NCI-H526 (cell line): ENCODE data around the gene ZNF418.
A peak's percentile ranks its signal among the peaks of the same experiment; 100 is the strongest.
"Not testable (repeated sequence)": the region's sequence is repeated elsewhere in the genome, so short reads cannot be mapped to it uniquely, and the experiment has no call there.

Experiments used
- DNase-seq, 2 experiments: peaks; one replicate each; lab custom pipeline; 2025; lab: John Stamatoyannopoulos, UW

ZNF418 gene

DNA sequence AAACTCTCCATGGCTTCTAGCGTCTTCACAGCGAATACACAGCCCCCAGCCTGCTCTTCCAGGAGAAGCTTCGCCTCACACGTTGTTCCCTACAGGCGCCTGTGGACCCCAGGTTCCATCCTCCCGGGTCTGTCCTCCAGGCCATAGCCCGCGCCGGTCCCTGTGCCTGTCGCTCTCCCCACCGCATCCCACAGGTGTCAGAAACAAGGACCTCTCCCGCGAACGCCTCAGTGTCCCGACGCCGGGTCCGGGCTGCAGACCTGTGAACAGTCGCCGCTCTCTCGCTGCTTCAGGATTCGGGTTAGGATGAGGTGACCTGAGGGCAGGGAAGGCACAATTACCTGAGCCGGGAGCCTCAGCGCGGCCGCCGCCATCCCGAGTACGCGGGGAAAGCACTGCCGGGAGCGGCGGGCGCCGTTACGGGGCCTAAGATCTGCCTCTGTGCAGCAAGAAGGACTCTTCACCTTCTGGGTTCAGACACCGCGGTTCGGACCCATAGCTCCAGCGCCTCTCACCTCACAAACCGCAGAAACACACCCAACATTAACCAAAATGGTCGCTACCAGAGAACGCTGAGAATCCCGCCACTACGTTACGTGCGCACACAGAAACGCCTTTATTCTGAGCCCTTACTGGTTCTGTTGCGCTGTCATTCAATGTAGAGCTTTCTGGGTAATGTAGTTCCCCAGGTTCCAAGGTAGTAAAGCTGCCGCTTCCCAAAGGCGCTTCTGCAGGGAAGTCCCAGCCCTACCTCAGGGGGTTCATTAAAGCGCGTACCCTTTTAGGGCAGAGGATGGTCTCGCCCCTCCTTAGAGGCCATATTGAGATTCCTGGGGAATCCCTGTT, at the start of gene ZNF418:
Gene ZNF418, minus strand, starts transcription at position 583 of the 846 bp plus-strand sequence. CDS start 1,580 bp downstream, outside the sequence.
- no peak for DNase-seq

DNA sequence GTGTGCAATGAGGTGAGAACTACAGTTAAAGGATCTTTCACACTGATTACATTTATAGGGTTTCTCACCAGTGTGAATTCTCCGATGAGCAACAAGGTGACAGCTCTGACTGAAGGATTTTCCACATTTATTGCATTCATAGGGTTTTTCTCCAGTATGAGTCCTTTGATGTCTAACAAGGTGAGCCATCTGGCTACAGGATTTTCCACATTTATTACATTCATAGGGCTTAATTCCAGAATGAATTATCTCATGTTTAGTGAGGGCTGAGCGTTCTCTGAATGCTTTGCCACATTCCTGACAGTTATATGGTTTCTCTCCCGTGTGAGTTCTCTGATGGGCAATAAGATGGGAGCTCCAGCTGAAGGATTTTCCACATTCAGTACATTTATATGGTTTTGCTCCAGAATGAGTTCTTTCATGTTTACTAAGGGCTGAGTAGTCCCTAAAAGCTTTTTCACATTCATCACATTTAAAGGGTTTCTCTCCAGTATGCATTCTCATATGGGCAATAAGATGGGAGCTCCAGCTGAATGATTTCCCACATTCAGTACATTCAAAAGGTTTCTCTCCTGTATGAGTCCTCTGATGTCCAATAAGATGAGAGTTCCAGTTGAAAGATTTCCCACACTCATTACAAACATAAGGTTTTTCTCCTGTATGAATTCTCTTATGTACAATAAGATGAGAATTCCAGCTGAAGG, 43.5 kb upstream of the ZNF418 start:
- DNase-seq = no peak

DNA sequence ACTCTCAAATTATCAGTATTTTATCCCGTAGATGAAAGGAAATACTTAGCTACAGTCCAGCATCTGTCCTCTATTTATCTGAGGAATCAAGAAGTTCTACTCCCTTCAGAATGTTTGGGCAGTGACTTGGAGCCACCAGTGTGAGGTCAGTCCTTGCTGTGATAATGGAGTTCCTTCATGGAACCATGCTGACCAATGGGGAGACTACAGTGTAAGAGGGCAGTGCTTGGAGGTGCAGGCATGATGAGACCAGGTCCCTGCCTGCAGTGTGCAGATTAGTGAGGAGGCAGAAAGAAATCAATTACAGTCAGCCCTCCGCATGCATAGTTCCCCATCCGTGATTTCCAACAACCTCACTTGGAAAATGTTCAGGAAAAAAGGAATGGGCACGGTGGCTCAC, 39.2 kb upstream of the ZNF418 start, which contains the start of gene C19orf18:
Gene C19orf18, minus strand, starts transcription at position 101 of the 400 bp plus-strand sequence. CDS start 102 bp downstream, outside the sequence.
- DNase-seq = no peak

DNA sequence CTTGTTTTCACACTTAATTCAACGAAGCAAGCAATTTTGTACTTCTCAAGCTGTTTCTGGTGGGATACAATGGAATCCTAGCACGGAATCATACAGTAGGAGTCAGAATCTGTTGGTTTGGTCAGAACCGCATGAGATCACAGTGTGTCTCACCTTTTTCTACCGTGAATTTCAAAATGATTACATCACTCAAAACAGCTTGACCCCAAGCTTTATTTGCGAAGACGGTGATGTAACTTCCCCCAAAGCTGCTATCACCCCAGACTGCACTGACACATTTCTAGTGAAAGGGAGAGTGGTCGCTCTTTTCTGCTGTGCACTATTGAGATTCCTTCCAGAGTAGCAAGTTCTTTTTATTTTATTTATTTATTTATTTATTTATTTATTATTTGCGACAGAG, 29.6 kb upstream of the ZNF418 start:
- DNase-seq = no peak

DNA sequence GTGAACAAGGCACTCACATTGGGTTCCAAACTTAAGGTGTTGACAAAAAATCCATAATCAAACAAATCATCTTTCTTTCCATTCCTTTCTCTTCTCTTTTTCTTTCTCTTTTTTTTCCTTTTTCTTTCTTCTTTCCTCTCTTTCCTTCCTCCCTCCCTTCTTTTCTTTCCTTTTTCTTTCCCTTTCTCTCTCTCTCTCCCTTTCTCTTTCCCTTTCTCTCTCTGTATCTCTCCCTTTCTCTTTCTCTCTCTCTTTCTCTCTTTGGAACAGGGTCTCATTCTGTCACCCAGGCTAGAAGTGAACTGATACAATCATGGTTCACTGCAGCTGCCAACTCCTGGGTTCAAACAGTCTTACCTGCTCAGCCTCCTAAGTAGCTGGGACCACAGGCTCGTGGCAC, 26.6 kb upstream of the ZNF418 start:
- DNase-seq = no peak

DNA sequence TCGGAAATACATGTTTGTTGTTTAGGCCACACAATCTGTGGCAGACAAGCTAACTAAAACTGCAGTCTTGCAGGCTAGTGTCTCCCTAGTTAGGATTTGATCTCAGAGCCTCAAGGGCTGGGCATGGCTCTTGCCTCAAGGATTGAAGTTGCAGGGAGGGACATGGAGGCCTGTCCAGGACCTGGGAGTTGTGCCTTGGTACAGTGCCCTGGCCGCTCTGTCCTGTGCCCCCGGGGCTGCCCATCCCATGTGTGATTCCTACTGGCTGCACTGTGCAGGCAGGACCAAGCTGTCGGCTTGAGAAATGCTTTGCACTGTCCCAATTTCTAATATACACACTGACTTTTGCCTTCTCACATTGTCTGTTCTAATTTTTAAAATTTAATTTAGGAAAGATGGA, 19.8 kb upstream of the ZNF418 start:
- DNase-seq = no peak

DNA sequence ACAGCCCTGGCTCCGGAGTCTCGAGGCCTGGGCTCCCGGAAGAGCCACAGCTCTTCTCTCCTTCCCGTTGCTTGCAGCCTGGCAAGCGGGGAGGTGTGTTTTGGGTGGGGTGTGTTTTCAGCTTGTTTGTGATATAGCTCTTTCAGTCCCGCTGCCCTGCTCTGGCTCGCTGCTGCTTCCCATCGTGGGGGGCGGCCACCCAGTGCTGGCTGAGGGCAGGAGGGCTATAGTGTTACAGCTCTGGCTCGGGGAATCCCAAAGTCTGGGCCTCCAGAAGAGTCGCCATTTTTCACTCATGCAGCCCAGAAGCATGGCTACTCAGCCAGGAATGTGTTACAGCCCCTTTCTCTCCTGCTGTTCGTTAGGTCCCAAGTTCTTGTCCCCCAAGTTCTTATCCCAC, 14.5 kb upstream of the ZNF418 start:
- DNase-seq = no peak

DNA sequence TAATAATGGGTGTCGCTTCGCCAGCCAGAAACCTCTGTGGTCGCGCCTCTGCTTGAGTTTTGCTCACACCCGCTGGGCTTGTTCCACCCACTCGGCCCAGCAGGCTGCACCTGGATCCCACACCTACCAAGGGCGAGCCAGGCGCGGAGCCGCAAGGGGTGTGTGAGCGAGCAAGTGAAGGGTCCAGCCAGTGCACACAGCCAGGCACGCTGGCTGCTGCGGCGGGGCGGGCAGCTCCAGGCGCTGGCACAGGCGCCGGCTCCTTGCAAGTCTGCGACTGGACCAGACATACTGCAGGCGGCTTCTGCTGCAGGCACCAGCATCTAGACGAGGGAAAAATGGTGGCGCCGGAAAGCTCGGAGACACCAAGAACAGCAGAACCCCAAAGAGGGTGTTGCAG, 14.1 kb upstream of the ZNF418 start:
- no peak for DNase-seq

DNA sequence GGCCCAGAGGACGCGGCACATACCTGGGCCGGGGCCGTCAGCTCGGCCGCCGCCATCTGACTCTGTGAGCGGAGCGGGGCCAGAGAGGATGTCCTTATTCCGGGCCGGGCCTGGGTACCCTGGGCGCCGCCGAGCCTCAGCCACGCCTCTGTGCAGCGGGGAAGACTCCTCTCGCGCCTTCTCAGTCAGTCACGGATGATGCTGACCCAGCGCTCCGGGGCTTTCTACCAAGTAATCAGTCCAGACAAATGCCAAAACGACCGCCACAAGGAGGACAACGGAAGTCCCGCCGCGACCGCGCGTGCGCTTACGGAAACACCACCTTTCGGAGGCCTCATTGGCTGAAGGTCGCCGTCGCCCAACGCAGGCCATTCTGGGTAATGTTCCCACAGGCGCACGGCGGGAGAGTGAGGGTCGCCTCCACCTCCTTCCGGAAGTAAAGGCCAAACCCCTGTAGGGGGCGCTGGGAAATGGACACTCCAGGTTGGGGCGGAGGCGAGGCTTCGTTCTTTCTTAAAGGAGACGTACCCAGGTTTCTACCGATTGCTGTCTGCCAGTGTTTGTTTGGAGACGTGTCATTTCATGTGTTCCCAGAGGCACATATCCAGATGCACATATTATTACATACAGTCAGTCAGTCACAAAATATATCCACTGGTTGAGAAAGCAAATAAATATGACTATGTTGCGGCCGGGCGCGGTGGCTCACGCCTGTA, 12.4 kb upstream of the ZNF418 start, which contains the start of gene ZNF256:
Gene ZNF256, minus strand, starts transcription at position 288 of the 716 bp plus-strand sequence. Its CDS starts 232 bp downstream, at position 56.
- peak; percentile 96 to 99 for DNase-seq

DNA sequence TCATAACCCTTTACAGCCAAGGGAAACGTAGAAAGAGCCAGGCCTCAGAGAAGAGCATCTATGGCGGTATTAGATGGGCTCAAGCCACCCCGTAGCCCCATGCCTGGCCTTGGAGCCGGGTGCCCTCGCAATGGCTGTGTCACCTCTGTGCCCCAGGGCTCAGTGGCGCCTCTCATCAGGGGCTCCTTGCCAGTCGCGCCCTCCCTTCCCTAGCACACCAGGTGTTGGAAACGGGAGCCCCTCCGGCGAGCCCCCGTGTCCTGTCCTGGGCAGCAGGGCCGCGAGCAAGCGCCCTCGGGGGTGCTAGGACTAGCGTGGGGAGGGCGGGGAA, 11.9 kb upstream of the ZNF418 start:
- peak in 1 of 2 experiments; percentile 23 for DNase-seq

DNA sequence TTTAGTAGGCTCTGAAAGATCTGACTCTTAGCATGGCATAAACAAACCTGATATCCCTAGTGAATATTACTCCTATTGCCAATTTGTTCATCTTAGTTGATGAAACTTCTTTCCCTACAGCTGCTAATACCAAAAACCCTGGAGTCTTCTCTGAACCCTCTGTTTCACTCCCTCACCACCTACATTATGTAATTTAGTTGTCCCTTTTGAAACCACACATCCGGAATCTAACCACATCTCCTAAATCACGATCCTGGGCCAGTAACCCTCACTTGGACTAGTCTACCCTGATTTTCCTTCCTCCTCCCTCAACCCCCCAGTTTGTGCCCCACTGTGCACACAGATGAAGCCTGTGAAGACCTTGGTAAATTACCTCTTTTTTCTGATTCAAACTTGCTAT, 11.1 kb upstream of the ZNF418 start:
- no peak for DNase-seq

DNA sequence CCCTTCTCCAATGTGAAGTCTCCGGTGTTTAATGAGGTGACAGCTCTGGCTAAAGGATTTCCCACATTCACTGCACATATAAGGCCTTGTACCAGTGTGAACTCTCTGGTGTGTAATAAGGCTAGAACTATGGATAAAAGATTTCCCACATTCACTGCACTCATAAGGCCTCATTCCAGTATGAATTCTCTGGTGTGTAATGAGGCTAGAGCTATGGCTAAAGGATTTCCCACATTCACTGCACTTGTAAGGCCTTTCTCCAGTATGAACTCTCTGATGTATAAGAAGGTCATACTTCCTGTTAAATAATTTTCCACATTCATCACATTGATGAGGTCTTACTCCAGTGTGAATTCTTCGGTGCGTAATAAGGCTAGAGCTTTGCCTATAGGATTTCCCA, 6.4 kb upstream of the ZNF418 start:
- DNase-seq = no peak

DNA sequence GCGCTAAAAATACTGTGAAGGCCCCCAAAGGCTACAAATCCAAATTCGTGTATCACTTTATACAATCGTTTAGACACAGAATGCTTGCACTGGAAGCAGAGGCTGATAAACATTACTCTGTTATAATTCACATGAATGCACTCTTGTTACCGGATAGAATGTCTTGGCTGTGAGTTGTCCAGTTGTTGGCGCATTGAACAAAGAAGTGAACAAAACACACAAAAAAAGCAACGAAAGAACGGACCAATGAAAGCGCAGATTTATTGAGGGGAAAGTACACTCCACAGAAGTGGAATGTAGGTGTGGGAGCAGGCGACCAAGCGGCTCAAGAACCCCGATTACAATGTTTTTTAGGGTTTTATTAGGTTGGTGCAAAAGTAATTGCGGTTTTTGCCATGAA, 529 bp upstream of the ZNF418 start:
- DNase-seq = no peak

DNA sequence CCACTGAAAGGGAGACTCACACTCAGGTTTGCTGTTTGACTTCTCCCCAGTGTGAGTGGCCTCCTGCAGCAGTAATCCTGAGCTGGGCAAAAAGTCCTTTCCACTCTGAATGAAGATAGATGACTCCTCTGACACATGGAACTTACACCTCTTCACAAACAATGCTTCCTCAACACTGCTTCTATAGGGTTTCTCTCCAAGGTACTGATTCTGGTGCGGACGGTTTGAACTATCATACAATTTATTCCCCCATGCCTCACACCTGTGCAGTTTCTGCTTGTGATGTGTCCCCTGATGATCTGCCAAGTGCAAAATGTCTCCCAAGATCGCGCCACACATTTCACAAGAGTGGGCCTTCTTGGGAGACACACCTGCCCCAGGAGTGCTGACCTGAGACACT, 7.6 kb downstream of the ZNF418 start:
- no peak for DNase-seq

DNA sequence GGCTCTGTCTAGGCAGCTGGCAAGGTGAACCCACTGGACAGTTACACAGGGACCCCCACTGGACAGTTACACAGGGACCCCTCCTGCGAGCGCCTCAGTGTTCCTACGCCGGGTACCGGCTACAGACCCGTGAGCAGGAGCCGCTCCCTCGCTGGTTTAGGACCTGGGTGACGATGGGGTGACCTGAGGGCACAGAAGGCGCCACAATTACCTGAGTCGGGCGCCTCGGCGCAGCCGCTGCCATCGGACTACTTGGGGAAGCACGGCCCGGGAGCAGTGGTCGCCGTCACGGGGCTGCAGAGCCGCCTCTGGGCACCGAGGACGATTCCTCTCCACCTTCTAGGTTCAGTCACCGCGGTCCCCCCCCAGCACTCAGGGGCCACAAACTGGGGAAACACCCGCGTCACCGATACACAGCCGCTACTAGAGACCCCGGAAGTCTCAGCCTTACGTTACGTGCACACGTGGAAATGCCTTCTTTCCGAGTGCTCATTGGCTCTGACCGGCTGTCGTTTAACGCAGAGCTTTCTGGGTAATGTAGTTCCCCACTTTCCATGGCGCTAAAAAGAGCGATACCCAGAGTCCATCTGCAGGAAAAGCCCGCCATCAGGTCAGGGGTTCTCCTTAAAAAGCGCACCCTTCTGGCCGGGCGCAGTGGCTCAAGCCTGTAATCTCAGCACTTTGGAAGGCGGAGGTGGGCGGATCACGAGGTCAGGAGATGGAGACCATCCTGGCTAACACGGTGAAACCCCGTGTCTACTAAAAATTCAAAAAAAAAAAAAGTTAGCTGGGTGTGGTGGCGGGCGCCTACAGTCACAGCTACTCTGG, 18.8 kb downstream of the ZNF418 start, which contains the start of gene ZNF417:
Gene ZNF417, minus strand, starts transcription at position 425 of the 828 bp plus-strand sequence. Its CDS starts 181 bp downstream, at position 244.
- DNase-seq = peak; percentile 94 to 97

DNA sequence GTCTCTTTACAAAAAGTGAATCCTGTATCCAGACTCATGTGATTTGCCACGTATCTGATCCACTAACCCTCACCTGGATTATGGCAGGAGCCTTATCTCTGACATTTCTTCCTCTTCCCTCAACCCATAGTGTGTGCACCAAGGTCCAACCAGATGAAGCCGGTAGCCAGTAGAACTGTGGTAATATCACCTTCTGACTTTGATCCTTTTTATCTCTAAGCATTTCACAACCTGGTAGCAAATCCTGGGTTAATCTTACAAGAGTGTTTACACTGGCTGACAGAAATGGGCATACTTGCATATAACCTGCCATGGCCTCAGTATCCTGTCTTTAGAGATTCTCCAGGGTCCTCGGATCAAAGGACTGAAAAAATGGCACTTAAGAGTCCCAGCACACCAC, 20.7 kb downstream of the ZNF418 start:
- no peak for DNase-seq

DNA sequence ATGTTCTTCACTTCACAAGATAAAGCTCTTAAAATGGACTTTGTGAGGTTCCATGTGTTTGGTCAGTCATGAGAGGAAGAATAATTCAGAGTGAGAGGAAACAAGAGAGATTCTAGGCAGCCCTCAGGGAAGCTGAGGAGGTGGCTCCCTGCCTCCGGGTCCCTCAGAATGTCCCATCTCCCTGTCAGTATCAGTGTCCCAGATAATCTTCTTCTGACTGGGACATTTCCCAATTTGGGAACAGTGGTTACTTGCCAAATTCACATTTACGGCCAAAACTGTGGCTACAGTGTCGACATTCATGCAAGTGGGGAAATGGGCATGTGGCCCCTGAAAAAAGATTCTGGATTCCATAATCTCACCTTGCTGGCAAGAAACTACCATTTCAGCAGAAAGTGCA, 27.8 kb downstream of the ZNF418 start:
- no peak for DNase-seq

DNA sequence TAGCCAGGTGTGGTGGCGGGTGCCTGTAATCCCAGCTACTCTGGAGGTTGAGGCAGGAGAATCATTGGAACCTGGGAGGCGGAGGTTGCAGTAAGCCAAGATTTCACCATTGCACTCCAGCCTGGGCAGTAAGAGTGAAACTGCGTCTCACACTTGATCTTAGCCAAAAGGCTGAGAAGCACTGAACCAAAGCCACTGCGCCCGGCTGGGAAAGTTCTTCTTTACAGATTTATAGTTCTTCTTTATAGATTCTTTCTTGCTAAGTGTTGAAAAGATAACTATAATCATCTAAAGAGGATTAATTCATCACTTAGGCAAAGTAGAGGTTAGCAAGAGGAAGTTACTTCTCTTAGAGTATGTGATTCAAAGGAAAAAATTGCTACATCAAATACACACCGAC, 29.9 kb downstream of the ZNF418 start:
- DNase-seq = no peak

DNA sequence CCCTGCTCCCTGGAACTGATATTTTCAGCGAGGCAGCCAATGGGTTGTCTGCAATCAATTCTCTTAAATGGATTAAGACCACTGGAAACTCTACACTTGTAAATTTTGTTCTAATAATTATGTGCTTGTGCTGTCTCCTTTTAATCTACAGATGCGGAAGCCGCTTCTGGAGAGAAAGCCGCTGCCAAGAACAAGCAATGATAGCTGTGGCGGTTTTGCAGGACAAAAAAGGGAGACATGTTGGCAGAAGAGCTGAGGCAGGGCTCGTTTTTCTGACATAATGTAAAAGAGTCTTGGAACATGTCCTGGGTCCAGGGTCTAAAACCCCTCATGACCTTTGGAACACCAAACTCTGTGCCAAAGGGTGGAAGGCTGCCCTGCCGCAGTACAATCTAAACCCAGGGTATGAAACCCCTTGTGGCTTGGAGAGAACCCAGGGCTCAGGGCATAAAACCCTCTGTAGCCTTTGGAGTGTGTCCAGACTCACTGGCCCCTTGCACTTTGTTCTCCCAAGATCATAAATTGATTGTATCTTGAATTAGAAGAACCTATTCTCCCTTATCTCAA, 31.5 kb downstream of the ZNF418 start:
- DNase-seq = no peak

DNA sequence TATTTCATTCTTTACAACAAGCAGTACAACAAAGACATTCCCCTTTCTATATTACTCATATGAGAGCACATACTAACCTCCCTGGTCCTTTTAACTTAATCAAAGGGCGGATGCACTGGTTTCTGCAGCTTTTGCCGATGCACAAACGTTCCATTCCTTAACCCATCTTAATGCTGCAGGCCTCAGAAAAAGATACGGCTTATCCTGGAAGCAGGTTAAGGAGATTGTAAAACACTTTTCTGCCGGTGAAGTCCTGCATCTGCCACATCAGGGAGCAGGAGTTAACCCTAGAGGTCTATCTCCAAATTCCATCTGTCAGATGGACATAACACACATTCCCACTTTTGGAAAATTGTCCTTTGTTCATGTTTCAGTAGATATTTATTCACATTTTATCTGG, 34.9 kb downstream of the ZNF418 start:
- DNase-seq = no peak

DNA sequence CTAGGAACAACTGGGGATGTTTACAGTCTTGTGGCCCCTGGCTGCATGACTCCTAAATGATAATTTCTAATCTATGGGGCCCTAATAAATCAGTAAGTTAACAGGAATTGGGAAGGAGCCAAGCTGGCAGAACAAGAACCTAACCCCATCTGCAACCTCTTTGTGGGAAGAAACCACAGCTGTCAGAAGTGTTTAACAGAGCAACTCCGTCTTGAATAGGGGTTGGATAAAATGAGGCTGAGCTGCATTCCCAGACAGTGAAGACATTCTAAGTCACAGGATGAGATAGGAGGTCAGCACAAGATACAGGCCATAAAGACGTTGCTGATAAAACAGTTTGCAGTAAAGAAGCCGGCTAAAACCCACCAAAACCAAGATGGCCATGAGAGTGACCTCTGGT, 44.5 kb downstream of the ZNF418 start:
- DNase-seq = not testable (repeated sequence)
